Caco-2 (cell line): ENCODE data around the gene CAPN8. TPM values are rescaled to one million over a fixed set of nuclear protein-coding genes. Genes with fewer than 3 reads are reported as not detected.

Source experiments
- BruUV-seq: library from RNA; stranded (reverse); fragments of 400-500 nt; replicated peaks from 2 replicates; lab custom pipeline; 2021; lab: Mats Ljungman, UMichigan
- CTCF ChIA-PET: fragments of 300-600 bp; sonication (Branson Sonifier 250); formaldehyde crosslinking; loops from one replicate; lab custom pipeline; 2022; ENCODE audit warnings: antibody characterized with exemption; lab: Charles Lee
- POLR2A ChIA-PET: fragments of 300-600 bp; sonication (Branson Sonifier 250); formaldehyde crosslinking; loops from one replicate; lab custom pipeline; 2022; ENCODE audit warnings: antibody characterized with exemption; lab: Charles Lee
- DNase-seq, 2 experiments: peaks; one replicate each; pipeline versions ENCODE4 v3.0.0 to v3.0.0-alpha.2; 2020 to 2022
- H3K27me3 ChIP-seq: replicated peaks from 2 replicates; pipeline ENCODE4 v1.6.0; 2011; ENCODE audit warnings: low read length; ENCODE audit not compliant: control insufficient read depth, insufficient read depth
- H3K36me3 ChIP-seq: 2 replicates; pipeline ENCODE4 v1.5.1; 2011; ENCODE audit warnings: low read length; ENCODE audit not compliant: control insufficient read depth, insufficient read depth
- H3K4me1 ChIP-seq: fragments of 250-450 bp; sonication (Bioruptor Pico); 2 replicates; pipeline ENCODE4 v1.5.1; 2020; ENCODE audit warnings: mild to moderate bottlenecking
- H3K4me3 ChIP-seq: 2 replicates; pipeline ENCODE4 v1.5.1; 2011; ENCODE audit warnings: low read depth, mild to moderate bottlenecking, control low read depth, low read length
- H3K9me3 ChIP-seq: fragments of 250-450 bp; sonication (Bioruptor Pico); 2 replicates; pipeline ENCODE4 v1.5.1; 2020; ENCODE audit warnings: mild to moderate bottlenecking, moderate library complexity
- H3K27ac Mint-ChIP-seq: one replicate; pipeline ENCODE4 v1.8.0; 2022; ENCODE audit warnings: mixed read lengths; ENCODE audit not compliant: unreplicated experiment
- H3K27me3 Mint-ChIP-seq: one replicate; pipeline ENCODE4 v1.8.0; 2022; ENCODE audit warnings: mixed read lengths; ENCODE audit not compliant: insufficient read depth, unreplicated experiment
- H3K36me3 Mint-ChIP-seq: one replicate; pipeline ENCODE4 v1.8.0; 2022; ENCODE audit warnings: mild to moderate bottlenecking, mixed read lengths; ENCODE audit not compliant: insufficient read depth, unreplicated experiment
- H3K4me1 Mint-ChIP-seq: one replicate; pipeline ENCODE4 v1.8.0; 2022; ENCODE audit warnings: low read depth, mixed read lengths; ENCODE audit not compliant: unreplicated experiment
- H3K4me3 Mint-ChIP-seq: one replicate; pipeline ENCODE4 v1.8.0; 2022; ENCODE audit warnings: mild to moderate bottlenecking, moderate library complexity, mixed read lengths; ENCODE audit not compliant: unreplicated experiment
- H3K9me3 Mint-ChIP-seq: one replicate; pipeline ENCODE4 v1.8.0; 2022; ENCODE audit warnings: mixed read lengths; ENCODE audit not compliant: unreplicated experiment
- CTCF ChIP-seq, 2 experiments: fragments of 200-600 bp in 1 of 2; IDR thresholded peaks; 1 replicate in 1 of 2; 2 replicates in 1 of 2; pipeline versions ENCODE4 v1.5.1 to v1.8.0; 2011 to 2022; ENCODE audit warnings: antibody characterized with exemption in 1 of 2, control low read depth in 1 of 2, inconsistent platforms in 1 of 2, low read depth in 1 of 2, low read length in 1 of 2, mild to moderate bottlenecking in 1 of 2, moderate library complexity in 1 of 2; ENCODE audit not compliant: insufficient read depth in 1 of 2, severe bottlenecking in 1 of 2, unreplicated experiment in 1 of 2
- intact Hi-C: fragments of 100-400 bp; cut with micrococcal nuclease; formaldehyde crosslinking; loops from one replicate; pipeline ENCODE4 v1.10.0; 2022; ENCODE audit not compliant: unreplicated experiment
- total RNA-seq: library from RNA; stranded (reverse); gene quantifications from 2 replicates; pipeline ENCODE4 v1.2.3, GENCODE V29; 2022

CAPN8 gene
- total RNA-seq, 1 experiment from 2014 or later: 4.1 TPM

GRCh38 chr1:223680188-223680587, 14.7 kb upstream of the CAPN8 start:
- H3K9me3 Mint-ChIP-seq: peaks cover 11% of the 10 kb centered on the region
- intact Hi-C loops: loop anchor here (5.0 to 10.0 kb wide), 2 partner anchors 193 to 335 kb away; no protein-coding TSS in a partner anchor

GRCh38 chr1:223678841-223679240, 13.3 kb upstream of the CAPN8 start:
- intact Hi-C loops: no loop called here
- Mint-ChIP-seq H3K27me3 (no peaks in the 10 kb centered on the region), H3K4me3 (no peak overlapping the region), H3K27ac (no peak overlapping the region), H3K9me3 (peaks cover 22% of the 10 kb centered on the region), H3K36me3 (no peaks in the 10 kb centered on the region), H3K4me1 (no peaks in the 10 kb centered on the region)
- Histone ChIP-seq H3K9me3 (peaks cover 14% of the 10 kb centered on the region), H3K4me3 (no peak overlapping the region), H3K27me3 (no peaks in the 10 kb centered on the region), H3K4me1 (no peaks in the 10 kb centered on the region), H3K36me3 (no peaks in the 10 kb centered on the region)
- CTCF ChIA-PET: interaction anchor here (1.8 kb wide), 1 partner anchor 545 kb away, joined by 12 read pairs; no protein-coding TSS in a partner anchor
- POLR2A ChIA-PET: no interaction called here
- no peak for DNase-seq
- no TSS peak for BruUV-seq
- no peak for TF ChIP-seq CTCF (IDR thresholded peaks at IDR 0.05; ENCODE audit: insufficient read depth in 1 of 2, low read depth in 1 of 2, low read length in 1 of 2, severe bottlenecking in 1 of 2, unreplicated experiment in 1 of 2)

More at GRCh38 chr1:223680188-223680587, 14.7 kb upstream of the CAPN8 start:
- no peaks in the 10 kb centered on the region for H3K27me3 ChIP-seq
- Mint-ChIP-seq H3K4me1 (no peaks in the 10 kb centered on the region), H3K4me3 (no peak overlapping the region), H3K36me3 (no peaks in the 10 kb centered on the region), H3K27ac (no peak overlapping the region), H3K27me3 (no peaks in the 10 kb centered on the region)
- ChIA-PET CTCF (interaction anchor here (1.8 kb wide), 1 partner anchor 547 kb away, joined by 12 read pairs; no protein-coding TSS in a partner anchor), POLR2A (interaction anchor here (0.6 kb wide), 1 partner anchor 540 kb away, joined by 4 read pairs; no protein-coding TSS in a partner anchor)
- H3K4me3 ChIP-seq: no peak overlapping the region
- H3K4me1 ChIP-seq: no peaks in the 10 kb centered on the region
- BruUV-seq: no TSS peak
- no peak for DNase-seq
- no peaks in the 10 kb centered on the region for H3K36me3 ChIP-seq
- TF ChIP-seq CTCF (IDR thresholded peaks at IDR 0.05; ENCODE audit: insufficient read depth in 1 of 2, low read depth in 1 of 2, low read length in 1 of 2, severe bottlenecking in 1 of 2, unreplicated experiment in 1 of 2): no peak
- peaks cover under 1% of the 10 kb centered on the region; the same call in 1 of the 2 replicates for H3K9me3 ChIP-seq

GRCh38 chr1:223674119-223674890, 8.8 kb upstream of the CAPN8 start:
- H3K4me1 Mint-ChIP-seq: no peaks in the 10 kb centered on the region
- H3K27ac Mint-ChIP-seq: no peak overlapping the region

More at GRCh38 chr1:223674119-223674890, 8.8 kb upstream of the CAPN8 start:
- no peaks in the 10 kb centered on the region for H3K27me3 Mint-ChIP-seq
- no peaks in the 10 kb centered on the region for H3K36me3 Mint-ChIP-seq
- BruUV-seq: no TSS peak
- ChIA-PET POLR2A (no interaction called here), CTCF (no interaction called here)
- no peak overlapping the region for H3K4me3 Mint-ChIP-seq
- Histone ChIP-seq H3K27me3 (no peaks in the 10 kb centered on the region), H3K4me1 (peaks cover 3% of the 10 kb centered on the region; the same call in 1 of the 2 replicates), H3K36me3 (no peaks in the 10 kb centered on the region), H3K9me3 (peaks cover 24% of the 10 kb centered on the region), H3K4me3 (no peak overlapping the region)
- DNase-seq: no peak
- intact Hi-C loops: no loop called here
- no peak for TF ChIP-seq CTCF (IDR thresholded peaks at IDR 0.05; ENCODE audit: insufficient read depth in 1 of 2, low read depth in 1 of 2, low read length in 1 of 2, severe bottlenecking in 1 of 2, unreplicated experiment in 1 of 2)
- peaks cover 51% of the 10 kb centered on the region for H3K9me3 Mint-ChIP-seq
